H1 (cell line): ENCODE data around the gene EHD2. TPM values are rescaled to one million over a fixed set of nuclear protein-coding genes. Genes with fewer than 3 reads are reported as not detected.

Source experiments
- EGR1 ChIP-seq: IDR thresholded peaks from 2 replicates; pipeline ENCODE4 v1.6.1; 2011; ENCODE audit warnings: low read depth, low read length, borderline replicate concordance
- GABPA ChIP-seq: IDR thresholded peaks from 2 replicates; pipeline ENCODE4 v1.6.1; 2011; ENCODE audit warnings: mild to moderate bottlenecking, low read length, moderate library complexity, borderline replicate concordance; ENCODE audit not compliant: insufficient read depth
- RBBP5 ChIP-seq: IDR thresholded peaks from 2 replicates; pipeline ENCODE4 v1.7.1; 2012; ENCODE audit warnings: low read depth, mild to moderate bottlenecking, inconsistent platforms, low read length, moderate library complexity, borderline replicate concordance
- SIN3A ChIP-seq, 2 experiments: IDR thresholded peaks in 1 of 2; conservative IDR thresholded peaks in 1 of 2; 2 replicates each; pipeline ENCODE4 v1.6.1; 2011 to 2012; ENCODE audit warnings: low read length in 2 of 2, improper control_type of control experiment in 1 of 2, low read depth in 1 of 2, mild to moderate bottlenecking in 1 of 2
- TBP ChIP-seq: IDR thresholded peaks from 2 replicates; pipeline ENCODE4 v1.6.1; 2011; ENCODE audit warnings: low read depth, low read length, improper control_type of control experiment
- TCF12 ChIP-seq: IDR thresholded peaks from 2 replicates; pipeline ENCODE4 v1.6.1; 2011; ENCODE audit warnings: low read depth, mild to moderate bottlenecking, low read length
- polyA plus RNA-seq, 7 experiments: library from polyadenylated mRNA; depleted of rRNA in 3 of 7; stranded (reverse) in 5 of 7; unstranded in 2 of 7; fragments of >200 nt in 5 of 7; fragments of 200-250 nt in 2 of 7; gene quantifications; 1 replicate in 5 of 7; 2 replicates in 1 of 7; 4 replicates in 1 of 7; pipeline versions ENCODE4 v1.2.1 to v1.2.3, GENCODE V29; 2011 to 2013; ENCODE audit warnings: missing spikeins in 2 of 7, mixed read lengths in 2 of 7
- total RNA-seq: library from RNA; stranded (reverse); fragmentation: NEBNext Ultra II Directional; extraction: Animal tissue kit (Norgen Biotek cat#: 25700); gene quantifications from 2 replicates; pipeline ENCODE4 v1.2.1, GENCODE V29; 2021

The EHD2 gene
- total and polyA plus RNA-seq, 2 of the 8 experiments (the other 6 are each of a cell fraction or from before 2014, with no cell fraction given): 4.5 to 14.3 TPM

GRCh38 chr19:47765523-47766358 is 52.5 kb downstream of the EHD2 start (continued):
- TF ChIP-seq TBP (no peak), EGR1 (0 out of 2 replicates have a peak, but pooled peaks have one; percentile 13), RBBP5 (0 out of 2 replicates have a peak, but pooled peaks have one; percentile 24), GABPA (peak; percentile 32; the same call in 1 of the 2 replicates), SIN3A (conservative IDR thresholded peaks at IDR 0.05 in 1 of 2, IDR thresholded peaks at IDR 0.05 in 1 of 2; ENCODE audit: low read depth in 1 of 2, low read length in 2 of 2) (peak; percentile 56 to 82; a peak in 1 of 4 replicates), TCF12 (0 out of 2 replicates have a peak, but pooled peaks have one; percentile 44)
